Stimulated activated CD4-positive, alpha-beta T cell treated with anti-CD3 and anti-CD28 coated beads, Interleukin-1b, Interleukin-23, amount 100 ng/mL, for 4 hours (primary cell): Measurements from ENCODE around the gene PTPRN2.
"Not testable (repeated sequence)": the region's sequence is repeated elsewhere in the genome, so short reads cannot be mapped to it uniquely, and the experiment has no call there.

Experiments
- DNase-seq, 2 donors: peaks; one replicate each; pipeline ENCODE4 v3.0.0-alpha.2; 2020; ENCODE audit warnings: low read depth in 2 of 2

Gene PTPRN2

GRCh38 chr7:158278745-158279320, 308.8 kb downstream of the PTPRN2 start:
- no peak for DNase-seq

DNA sequence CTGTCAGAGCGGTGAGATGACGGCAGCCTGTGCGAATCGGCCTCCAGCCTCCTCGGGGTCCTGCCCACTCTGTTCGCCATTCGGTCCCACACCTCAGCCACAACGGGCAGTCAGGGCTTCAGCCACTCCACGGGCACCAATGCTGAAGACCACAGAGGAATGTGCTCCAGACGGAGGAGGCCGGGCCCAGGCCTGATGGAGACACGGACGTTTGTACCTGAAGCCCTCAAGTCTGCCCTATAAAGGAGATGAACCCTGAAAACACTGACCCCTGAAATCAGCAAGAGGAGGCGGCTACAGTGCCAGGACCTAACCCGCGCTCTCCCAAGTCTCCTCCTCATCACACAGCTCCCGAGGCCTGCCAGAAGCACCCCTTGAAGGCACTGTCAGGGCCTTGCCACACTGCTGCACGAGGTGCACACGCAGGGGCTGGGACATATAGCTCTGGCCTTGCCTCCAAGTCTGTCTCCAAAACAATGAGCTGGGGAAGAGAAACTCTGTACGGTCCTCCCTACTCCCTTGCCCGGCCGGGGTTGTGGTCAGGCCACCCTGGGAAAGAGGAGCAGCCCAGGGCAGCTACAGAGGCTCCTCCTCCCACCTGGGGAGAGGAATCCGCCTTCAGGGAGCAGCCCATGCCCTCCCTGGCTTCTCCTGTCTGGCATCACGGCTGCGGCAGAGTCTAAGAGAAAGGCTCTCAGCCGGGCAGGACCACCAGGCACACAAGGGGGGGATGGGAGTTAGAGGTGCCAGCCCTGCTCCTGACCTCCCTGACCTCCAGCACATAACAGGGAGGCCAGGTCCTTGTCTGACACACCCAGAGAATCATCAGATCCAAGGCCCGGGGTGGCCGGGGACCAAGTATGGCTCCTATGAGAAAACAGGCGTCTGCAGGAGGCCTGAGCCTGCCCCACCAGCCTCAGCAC, 310.1 kb downstream of the PTPRN2 start:
- DNase-seq, result no peak

DNA sequence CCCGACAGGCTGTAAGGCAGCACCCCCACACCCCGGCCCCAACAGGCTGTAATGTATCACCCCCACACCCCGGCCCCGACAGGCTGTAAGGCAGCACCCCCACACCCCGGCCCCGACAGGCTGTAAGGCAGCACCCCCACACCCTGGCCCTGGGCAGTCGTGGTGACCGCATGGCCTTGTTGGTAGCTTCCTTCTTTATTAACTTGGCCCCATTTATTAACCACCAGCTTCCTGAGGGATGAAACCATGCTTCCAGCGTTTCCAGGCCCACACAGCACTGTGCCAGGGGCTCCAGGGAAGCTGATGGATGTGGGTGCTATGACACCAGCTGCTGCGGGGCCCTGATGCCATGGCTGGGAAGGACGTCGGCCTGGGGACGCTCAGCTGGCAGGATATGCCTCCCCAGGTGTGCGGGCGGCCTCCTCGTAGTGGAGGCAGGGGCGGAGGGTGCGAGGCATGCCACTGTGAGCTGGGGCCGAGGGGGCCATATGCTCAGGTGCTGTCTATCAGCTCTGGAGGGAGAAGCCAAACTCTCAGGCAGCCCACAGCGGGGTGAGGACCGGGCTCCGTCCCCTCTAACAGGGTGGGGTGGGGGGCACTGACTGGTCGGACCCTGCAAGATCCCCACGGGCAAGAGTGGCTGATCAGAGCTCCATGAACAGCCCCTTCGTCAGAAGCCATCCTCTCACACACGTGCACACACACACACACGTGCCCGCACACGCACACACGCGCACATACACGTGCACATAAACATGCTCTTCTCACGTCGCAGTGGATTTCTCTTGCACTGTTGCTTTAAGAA, 311.0 kb downstream of the PTPRN2 start:
- no peak for DNase-seq

DNA sequence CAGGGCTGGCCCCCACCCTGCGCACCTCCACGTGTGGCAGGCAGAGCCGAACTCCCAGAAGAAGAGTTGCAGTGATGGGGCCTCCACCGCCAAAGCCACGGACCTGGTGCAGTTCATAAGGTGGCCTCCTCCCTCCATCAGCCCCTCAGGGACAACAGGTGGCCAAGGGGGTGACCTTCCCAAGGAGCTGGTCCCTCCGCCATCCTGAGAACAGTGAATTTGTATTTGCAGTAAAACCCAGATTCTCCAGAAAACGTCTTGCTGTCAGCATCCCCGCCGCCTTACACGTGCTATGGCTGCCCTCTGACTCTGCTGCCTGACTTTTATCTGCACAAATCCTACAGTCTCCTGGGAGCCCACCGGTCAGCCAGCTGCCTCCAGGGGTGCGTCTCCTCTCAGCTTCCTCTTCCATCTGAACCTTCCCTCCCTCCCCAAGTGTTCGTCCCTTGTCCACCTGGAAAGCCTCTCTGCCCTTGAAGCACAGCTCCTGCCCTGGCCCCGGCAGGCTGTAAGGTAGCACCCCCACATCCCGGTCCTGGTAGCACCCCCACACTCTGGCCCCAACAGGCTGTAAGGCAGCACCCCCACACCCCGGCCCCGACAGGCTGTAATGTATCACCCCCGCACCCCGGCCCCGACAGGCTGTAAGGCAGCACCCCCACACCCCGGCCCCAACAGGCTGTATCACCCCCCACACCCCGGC, 311.8 kb downstream of the PTPRN2 start:
- DNase-seq, result no peak

DNA sequence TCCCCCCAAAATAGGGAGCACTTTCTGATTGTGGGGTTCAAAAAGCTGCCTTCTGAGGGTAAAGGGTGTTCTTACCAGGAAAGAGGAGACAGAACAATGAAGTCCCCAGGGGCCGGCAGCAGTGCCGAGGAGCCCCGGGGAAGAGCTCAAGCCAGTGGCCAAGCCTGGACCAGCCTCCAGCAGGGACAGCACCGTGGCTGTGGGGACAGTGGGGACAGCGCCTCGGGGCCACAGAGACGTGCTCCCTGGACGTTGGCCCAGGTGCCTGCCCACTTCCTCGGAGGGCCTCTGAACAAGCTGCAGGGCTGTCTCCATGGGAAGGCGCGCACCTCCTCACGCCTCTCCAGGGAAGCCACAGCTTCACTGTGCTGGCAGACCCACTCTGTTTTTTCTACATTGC, 312.6 kb downstream of the PTPRN2 start:
- no peak for DNase-seq

GRCh38 chr7:158274404-158274811, 313.2 kb downstream of the PTPRN2 start:
- DNase-seq, result no peak

- DNase-seq, result not testable (repeated sequence)
Observed at GRCh38 chr7:158273756-158274342, 313.8 kb downstream of the PTPRN2 start.

DNA sequence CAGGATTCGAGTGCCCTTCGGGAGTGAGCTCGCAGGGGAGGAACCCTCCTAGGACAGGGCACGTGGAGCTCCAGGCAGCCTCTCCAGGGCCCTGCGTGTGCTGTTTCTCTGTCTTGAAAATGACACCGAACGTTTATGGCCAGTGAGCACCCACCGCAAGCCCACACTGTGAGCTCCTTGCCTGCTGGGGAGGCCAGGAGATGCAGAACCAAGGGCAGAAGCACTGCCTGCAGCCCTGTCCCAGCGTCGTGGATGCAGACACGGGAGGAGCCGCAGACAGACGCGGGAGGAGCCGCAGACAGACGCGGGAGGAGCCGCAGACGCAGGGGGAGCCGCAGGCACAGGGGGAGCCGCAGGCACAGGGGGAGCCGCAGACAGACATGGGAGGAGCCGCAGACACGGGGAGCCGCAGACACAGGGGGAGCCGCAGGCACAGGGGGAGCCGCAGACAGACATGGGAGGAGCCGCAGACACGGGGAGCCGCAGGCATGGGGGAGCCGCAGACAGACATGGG, 314.4 kb downstream of the PTPRN2 start:
- no peak for DNase-seq

DNA sequence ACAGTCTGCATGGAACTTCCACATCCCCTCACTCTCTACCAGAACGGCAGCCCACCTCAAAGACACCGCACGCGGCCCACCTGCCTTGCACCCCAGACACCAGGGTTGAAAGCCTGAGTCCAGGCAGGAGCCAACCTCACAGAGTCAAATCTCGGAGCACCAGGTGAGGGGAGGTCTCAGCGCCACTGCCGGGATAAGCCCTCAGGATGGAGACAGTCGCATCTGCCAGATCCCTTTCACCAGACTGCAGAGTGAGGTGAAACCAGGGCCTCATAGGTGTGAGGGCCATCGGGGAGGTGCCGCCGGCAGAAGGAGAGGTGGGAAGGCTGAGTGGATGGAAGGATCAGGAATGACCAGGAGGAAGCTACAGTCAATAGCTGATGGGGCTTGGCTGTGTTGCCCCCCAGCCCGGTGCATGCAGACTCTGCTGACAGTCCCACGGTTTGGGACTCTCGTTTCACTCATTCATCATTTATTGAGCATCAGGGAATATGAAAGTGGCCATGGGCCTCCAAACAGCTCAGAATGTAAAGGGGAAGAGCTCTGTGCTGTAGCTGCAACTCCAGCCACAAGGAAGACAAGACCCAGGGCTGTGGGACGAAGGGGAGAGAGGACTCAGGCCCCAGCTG, 315.0 kb downstream of the PTPRN2 start:
- no peak for DNase-seq

GRCh38 chr7:158272091-158272490, 315.5 kb downstream of the PTPRN2 start:
- DNase-seq, result no peak

- DNase-seq, result no peak
Observed at GRCh38 chr7:158271646-158272045, 316.0 kb downstream of the PTPRN2 start.

DNA sequence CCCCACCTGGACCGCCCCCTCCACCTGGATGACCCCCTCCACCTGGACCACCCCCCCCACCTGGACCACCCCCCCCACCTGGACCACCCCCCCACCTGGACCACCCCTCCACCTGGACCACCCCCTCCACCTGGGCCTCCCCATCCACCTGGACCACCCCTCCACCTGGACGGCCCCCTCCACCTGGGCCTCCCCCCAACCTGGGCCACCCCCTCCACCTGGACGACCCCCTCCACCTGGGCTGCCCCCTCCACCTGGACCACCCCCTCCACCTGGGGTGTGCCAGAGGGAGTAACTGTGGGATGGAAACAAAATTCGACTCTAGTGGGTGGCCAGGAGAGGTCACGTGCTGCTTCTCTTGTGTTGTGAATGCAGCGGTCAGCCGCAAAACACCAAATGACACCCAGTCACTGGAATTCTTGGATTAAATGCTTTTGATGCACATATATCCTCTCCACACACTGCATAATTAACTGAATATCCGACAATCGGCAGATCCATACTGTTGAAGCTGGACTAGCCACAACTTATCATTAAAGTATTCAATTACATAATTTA, 316.7 kb downstream of the PTPRN2 start:
- DNase-seq, result no peak

GRCh38 chr7:158270106-158270775, 317.4 kb downstream of the PTPRN2 start:
- DNase-seq, result no peak

DNA sequence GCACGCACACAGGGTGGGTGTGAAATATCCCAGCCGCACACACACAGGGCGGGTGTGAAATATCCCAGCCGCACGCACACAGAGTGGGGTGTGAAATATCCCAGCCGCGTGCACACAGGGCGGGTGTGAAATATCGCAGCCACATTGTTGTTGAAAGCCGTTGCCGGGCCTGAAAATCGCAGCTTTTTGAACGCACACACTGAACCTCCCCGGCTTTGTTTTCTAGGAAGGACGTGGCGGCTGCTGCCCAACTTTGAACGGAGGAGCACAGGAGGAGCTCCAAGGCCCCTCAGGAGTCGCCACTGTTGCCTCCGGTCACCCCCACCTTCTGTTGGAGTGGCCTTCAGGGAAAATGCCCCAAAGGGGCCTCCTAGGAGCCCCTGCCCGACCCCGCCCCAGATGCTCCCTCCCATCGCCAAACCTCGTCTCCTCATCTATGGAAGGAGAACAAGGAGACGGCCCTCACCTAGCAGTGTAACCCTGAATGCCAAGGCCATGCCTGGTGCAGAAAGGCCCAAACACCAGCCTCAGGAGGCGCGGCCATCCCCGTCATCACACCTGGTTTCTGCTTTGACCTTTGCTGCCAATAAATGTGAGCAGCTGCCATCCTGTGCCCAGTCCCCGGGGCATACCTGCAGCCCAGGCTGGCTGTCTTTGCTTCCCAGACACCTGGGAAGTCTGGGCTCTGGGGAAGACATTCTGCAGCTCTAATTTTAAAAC, 318.6 kb downstream of the PTPRN2 start:
- DNase-seq, result no peak

- DNase-seq, result no peak
Observed at GRCh38 chr7:158267742-158268435, 319.7 kb downstream of the PTPRN2 start.

DNA sequence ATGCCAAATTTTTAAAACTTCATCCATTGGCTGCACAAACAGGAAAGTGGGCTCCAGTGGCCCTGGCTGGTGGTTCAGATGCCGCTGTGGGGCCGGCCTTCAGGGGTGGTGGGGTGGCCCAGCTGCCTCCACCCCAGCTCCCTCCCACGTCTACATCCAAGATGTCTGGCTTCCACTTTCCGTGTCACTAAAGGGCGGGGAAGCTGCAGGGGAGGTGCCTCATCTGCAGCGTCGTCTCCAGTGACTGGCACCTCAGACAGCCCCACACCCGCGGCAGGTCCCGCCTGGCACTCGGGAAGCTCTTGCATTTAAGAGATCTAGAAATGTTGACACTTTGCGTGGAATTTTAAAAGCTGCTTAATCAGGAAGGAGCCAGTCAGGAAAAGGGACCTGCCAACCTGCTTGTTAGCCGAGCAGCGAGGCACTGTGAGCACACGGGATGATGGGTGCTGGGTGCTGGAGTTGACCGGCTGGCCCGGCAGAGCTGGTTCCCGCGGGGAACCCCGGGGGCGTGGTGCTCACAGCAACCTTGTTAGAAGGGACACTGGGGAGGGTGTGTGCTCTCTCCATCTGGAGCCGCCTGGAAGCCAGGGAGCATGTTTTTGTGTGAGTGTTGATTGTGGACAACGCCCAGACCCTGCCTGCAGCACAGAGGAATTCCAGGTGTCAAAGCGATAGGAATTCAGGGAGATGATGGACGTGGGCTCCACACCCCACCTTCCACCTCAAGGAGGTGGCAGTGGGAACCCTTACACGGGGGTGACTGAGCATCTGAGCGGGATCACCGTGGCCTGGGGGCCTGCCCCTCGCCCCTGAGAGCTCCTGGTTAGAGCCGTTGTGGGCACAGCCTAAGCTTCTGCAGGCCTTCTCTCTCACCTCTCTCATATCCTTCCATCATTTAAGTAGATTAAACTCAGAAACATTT, 320.5 kb downstream of the PTPRN2 start:
- no peak for DNase-seq

DNA sequence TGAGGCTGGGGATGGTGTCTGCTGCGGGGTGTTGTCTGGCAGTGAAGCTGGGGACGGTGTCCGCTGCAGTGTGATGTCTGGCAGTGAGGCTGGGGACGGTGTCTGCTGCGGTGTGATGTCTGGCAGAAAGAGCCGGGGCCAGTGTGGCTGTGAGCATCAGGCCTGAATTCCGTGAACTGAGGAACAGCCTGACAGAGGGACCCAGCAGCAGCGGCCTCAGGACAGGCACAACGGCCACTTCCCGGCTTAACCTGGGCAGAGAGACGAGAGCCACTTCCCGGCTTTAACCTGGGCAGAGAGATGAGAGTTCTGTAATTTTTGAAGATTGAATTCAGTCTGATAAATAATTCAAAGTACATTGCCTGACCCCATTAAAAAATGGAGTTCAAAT, 321.2 kb downstream of the PTPRN2 start:
- DNase-seq, result no peak

GRCh38 chr7:158265743-158266080, 321.9 kb downstream of the PTPRN2 start:
- DNase-seq, result no peak
